Measurements from ENCODE around the gene USPL1. TPM values are rescaled to one million over a fixed set of nuclear protein-coding genes. Genes with fewer than 3 reads are reported as not detected.

Gene USPL1
- total RNA-seq, 1 donor from 2014 or later: 21.1 TPM

DNA sequence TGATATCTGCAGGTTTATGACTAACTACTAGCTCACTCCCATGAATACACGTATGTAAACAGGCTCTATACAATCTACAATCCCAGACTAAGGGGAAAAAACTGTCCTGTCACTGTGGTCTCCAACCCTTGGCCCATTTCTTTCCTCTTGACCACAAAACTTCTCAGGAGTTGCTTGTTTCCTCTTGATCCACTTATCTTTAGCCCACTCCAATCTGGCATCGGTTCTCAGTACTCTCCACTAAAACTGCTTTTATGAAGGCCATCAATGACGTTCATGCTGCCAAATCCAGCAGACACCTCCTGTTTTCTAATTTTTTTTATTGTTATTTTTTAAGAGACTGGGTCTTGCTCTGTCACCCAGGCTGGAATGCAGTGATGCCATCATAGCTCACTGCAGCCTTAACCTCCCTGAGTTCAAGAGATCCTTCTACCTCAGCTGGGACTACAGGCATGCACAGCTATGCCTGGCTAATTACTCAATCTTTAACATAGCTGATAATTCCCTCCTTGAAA, 31.9 kb upstream of the USPL1 start:
- Mint-ChIP-seq H3K27me3 (ENCODE audit: unreplicated experiment) (no peaks in the 10 kb centered on the region), H3K36me3 (ENCODE audit: low read depth, unreplicated experiment) (no peaks in the 10 kb centered on the region), H3K4me3 (ENCODE audit: unreplicated experiment) (no peak overlapping the region), H3K9me3 (ENCODE audit: unreplicated experiment) (no peaks in the 10 kb centered on the region), H3K4me1 (ENCODE audit: unreplicated experiment) (no peaks in the 10 kb centered on the region), H3K27ac (ENCODE audit: unreplicated experiment) (no peak overlapping the region)
- TF ChIP-seq, protein P1, sequence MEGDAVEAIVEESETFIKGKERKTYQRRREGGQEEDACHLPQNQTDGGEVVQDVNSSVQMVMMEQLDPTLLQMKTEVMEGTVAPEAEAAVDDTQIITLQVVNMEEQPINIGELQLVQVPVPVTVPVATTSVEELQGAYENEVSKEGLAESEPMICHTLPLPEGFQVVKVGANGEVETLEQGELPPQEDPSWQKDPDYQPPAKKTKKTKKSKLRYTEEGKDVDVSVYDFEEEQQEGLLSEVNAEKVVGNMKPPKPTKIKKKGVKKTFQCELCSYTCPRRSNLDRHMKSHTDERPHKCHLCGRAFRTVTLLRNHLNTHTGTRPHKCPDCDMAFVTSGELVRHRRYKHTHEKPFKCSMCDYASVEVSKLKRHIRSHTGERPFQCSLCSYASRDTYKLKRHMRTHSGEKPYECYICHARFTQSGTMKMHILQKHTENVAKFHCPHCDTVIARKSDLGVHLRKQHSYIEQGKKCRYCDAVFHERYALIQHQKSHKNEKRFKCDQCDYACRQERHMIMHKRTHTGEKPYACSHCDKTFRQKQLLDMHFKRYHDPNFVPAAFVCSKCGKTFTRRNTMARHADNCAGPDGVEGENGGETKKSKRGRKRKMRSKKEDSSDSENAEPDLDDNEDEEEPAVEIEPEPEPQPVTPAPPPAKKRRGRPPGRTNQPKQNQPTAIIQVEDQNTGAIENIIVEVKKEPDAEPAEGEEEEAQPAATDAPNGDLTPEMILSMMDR (IDR thresholded peaks at IDR 0.05; ENCODE audit: unreplicated experiment): no peak
- DNase-seq (ENCODE audit: low spot score): no peak

DNA sequence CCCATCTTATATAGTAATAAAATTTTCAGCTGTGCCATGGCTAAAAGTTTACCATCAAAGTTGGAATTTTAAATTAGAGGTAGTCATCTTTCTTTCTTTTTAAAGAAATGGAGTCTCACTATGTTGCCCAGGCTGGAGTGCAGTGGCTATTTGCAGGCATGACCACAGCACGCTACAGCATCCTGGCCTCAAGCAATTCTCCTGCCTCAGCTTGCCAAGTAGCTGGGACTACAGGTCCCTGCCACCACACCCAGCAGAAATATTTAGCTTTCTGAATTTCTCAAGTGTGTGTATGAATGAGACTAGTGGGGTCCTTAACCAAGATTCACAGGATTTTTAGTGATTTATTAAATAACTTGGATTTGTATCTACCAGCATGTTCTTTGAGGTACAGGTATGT, 30.5 kb upstream of the USPL1 start:
- TF ChIP-seq, protein P1 (IDR thresholded peaks at IDR 0.05; ENCODE audit: unreplicated experiment): no peak
- H3K27me3 Mint-ChIP-seq (ENCODE audit: unreplicated experiment): no peaks in the 10 kb centered on the region
- no peak for DNase-seq (ENCODE audit: low spot score)
- H3K9me3 Mint-ChIP-seq (ENCODE audit: unreplicated experiment): no peaks in the 10 kb centered on the region
- no peak overlapping the region for H3K27ac Mint-ChIP-seq (ENCODE audit: unreplicated experiment)
- H3K36me3 Mint-ChIP-seq (ENCODE audit: low read depth, unreplicated experiment): no peaks in the 10 kb centered on the region
- no peaks in the 10 kb centered on the region for H3K4me1 Mint-ChIP-seq (ENCODE audit: unreplicated experiment)
- H3K4me3 Mint-ChIP-seq (ENCODE audit: unreplicated experiment): no peak overlapping the region

DNA sequence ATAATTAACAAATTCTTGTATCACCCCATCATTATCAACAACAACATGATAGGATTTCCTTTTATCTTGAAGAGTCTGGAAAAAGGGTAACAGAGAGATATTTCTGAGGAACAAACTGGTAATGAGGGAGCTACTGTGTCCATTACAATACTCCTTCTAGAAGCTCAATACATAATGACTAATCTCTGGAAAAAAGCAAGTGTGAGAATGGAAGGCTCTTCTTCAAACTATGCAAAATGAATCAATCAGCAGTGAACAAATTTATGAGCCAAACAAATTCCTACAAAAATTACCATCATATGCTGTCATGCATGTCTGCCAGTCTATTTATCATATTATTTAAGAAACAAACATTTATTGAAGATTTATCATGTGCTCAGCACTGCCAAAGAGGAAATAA, 30.0 kb upstream of the USPL1 start:
- no peak overlapping the region for H3K27ac Mint-ChIP-seq (ENCODE audit: unreplicated experiment)
- no peaks in the 10 kb centered on the region for H3K36me3 Mint-ChIP-seq (ENCODE audit: low read depth, unreplicated experiment)

DNA sequence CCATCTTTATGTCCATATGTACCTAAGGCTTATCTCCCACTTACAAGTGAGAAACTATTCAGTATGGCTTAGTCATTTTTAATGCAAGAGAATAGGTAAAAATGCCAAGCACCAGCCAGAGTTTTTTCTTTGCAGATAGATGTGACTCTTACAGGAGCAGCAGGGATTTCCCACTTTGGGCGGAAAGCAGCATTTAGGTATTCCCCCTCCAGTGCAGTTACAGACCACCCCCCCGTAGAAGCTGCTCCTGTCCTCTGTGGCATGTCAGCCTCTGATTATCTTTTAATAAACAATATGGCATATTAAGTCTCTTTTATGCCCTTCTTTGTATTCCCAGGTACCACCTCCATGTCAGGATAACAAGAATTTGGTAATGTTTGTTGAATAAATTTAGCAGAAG, 24.7 kb upstream of the USPL1 start:
- Mint-ChIP-seq H3K9me3 (ENCODE audit: unreplicated experiment) (no peaks in the 10 kb centered on the region), H3K27me3 (ENCODE audit: unreplicated experiment) (no peaks in the 10 kb centered on the region), H3K27ac (ENCODE audit: unreplicated experiment) (no peak overlapping the region), H3K4me3 (ENCODE audit: unreplicated experiment) (no peak overlapping the region), H3K4me1 (ENCODE audit: unreplicated experiment) (no peaks in the 10 kb centered on the region), H3K36me3 (ENCODE audit: low read depth, unreplicated experiment) (no peaks in the 10 kb centered on the region)
- DNase-seq (ENCODE audit: low spot score): no peak
- TF ChIP-seq, protein P1 (IDR thresholded peaks at IDR 0.05; ENCODE audit: unreplicated experiment): no peak

More for the DNA sequence above, 30.0 kb upstream of the USPL1 start:
- Mint-ChIP-seq H3K27me3 (ENCODE audit: unreplicated experiment) (no peaks in the 10 kb centered on the region), H3K4me1 (ENCODE audit: unreplicated experiment) (no peaks in the 10 kb centered on the region), H3K9me3 (ENCODE audit: unreplicated experiment) (no peaks in the 10 kb centered on the region), H3K4me3 (ENCODE audit: unreplicated experiment) (no peak overlapping the region)
- TF ChIP-seq, protein P1 (IDR thresholded peaks at IDR 0.05; ENCODE audit: unreplicated experiment): no peak
- no peak for DNase-seq (ENCODE audit: low spot score)

DNA sequence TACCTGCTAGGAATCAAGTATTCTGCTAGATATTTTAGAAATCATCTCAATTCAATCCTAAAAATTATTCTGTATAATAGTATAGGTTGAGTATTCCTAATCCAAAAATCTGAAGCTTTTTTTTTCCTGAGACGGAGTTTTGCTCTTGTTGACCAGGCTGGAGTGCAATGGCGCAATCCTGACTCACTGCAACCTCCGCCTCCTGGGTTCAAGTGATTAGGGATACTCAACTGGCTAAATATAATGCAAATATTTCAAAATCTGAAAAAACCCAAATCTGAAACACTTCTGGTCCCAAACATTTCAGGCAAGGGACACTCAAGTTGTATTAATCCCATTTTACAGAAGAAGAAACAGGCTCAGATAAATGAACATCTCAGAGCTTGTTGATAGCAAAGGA, 17.2 kb upstream of the USPL1 start:
- no peak for DNase-seq (ENCODE audit: low spot score)
- no peak overlapping the region for H3K27ac Mint-ChIP-seq (ENCODE audit: unreplicated experiment)
- H3K4me3 Mint-ChIP-seq (ENCODE audit: unreplicated experiment): no peak overlapping the region
- H3K9me3 Mint-ChIP-seq (ENCODE audit: unreplicated experiment): no peaks in the 10 kb centered on the region
- H3K27me3 Mint-ChIP-seq (ENCODE audit: unreplicated experiment): no peaks in the 10 kb centered on the region
- TF ChIP-seq, protein P1 (IDR thresholded peaks at IDR 0.05; ENCODE audit: unreplicated experiment): no peak
- H3K4me1 Mint-ChIP-seq (ENCODE audit: unreplicated experiment): peaks cover 12% of the 10 kb centered on the region
- no peaks in the 10 kb centered on the region for H3K36me3 Mint-ChIP-seq (ENCODE audit: low read depth, unreplicated experiment)

Data from endothelial cell (in vitro differentiated cells).